ENCODE results near the gene SCYGR4. TPM values are rescaled to one million over a fixed set of nuclear protein-coding genes. Genes with fewer than 3 reads are reported as not detected.
"Not testable (repeated sequence)": the region's sequence is repeated elsewhere in the genome, so short reads cannot be mapped to it uniquely, and the experiment has no call there.

The SCYGR4 gene
- total and polyA plus RNA-seq, 5 donors from 2014 or later: not detected

DNA sequence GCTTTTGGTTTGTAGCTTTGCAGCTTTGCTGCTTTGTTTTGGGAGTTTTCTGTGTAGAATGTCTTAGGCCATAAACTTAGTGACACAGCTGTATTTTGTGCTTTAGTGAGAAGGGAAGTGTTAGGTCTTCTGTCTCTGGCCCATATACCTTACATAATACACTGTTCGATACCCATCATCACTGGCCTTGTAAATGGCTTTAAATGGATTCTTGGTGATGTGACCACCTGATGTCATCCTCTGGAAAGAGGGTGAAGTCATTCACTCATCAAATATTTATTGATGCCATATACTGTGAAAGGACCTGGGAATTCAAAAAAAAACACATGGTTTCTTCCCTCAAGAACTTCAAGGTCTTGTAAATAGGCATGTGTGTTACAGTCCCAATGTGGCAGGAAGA, 37.5 kb upstream of the SCYGR4 start:
- ATAC-seq (ENCODE audit: low read depth in 2 of 2): no peak
- Histone ChIP-seq H3K4me1 (ENCODE audit: control insufficient read depth, insufficient read depth, low read length, poor library complexity, severe bottlenecking) (no peaks in the 10 kb centered on the region), H3K36me3 (ENCODE audit: control insufficient read depth, insufficient read depth, low read length) (peaks cover 2% of the 10 kb centered on the region), H3K9me3 (ENCODE audit: control insufficient read depth in 2 of 2, low read length in 2 of 2) (peaks cover 13 to 21% of the 10 kb centered on the region in 2 experiments), H3K27me3 (ENCODE audit: control insufficient read depth, insufficient read depth, low read length) (peaks cover 13% of the 10 kb centered on the region), H3K4me3 (ENCODE audit: low read depth, low read length) (no peak overlapping the region), H3K27ac (ENCODE audit: insufficient read depth, low read length, poor library complexity, severe bottlenecking) (no peak overlapping the region)
- Mint-ChIP-seq H3K36me3 (peaks cover 9% of the 10 kb centered on the region), H3K27ac (no peak overlapping the region), H3K9me3 (peaks cover 0 to 16% (median 6%) of the 10 kb centered on the region in 7 donors), H3K27me3 (peaks cover 36% of the 10 kb centered on the region), H3K4me3 (no peak overlapping the region), H3K4me1 (no peaks in the 10 kb centered on the region)
- DNase-seq: no peak

DNA sequence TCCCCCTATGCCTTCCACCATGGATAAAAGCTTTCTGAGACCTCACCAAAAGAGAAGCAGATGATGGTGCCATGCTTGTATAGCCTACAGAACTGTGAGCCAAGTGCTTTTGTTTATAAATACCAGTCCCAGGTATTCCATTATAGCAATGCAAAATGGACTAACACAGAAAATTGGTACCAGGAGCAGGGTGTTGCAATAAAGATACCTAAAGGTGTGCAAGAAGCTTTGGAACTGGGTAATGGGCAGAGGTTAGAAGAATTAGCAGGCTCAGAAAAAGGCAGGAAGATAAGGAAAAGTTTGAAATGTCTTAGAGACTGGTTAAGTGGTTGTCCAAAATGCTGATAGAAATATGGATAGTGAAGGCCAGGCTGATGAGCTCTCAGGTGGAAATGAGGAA, 34.9 kb upstream of the SCYGR4 start:
- H3K4me3 ChIP-seq (ENCODE audit: low read depth, low read length): no peak overlapping the region
- H3K27me3 ChIP-seq (ENCODE audit: control insufficient read depth, insufficient read depth, low read length): peaks cover 8% of the 10 kb centered on the region
- H3K4me1 ChIP-seq (ENCODE audit: control insufficient read depth, insufficient read depth, low read length, poor library complexity, severe bottlenecking): no peaks in the 10 kb centered on the region
- H3K27ac Mint-ChIP-seq: no peak overlapping the region
- no peak overlapping the region for H3K4me3 Mint-ChIP-seq
- ATAC-seq (ENCODE audit: low read depth in 2 of 2): no peak
- peaks cover 37% of the 10 kb centered on the region for H3K27me3 Mint-ChIP-seq
- peaks cover 9% of the 10 kb centered on the region for H3K36me3 Mint-ChIP-seq
- H3K9me3 ChIP-seq (ENCODE audit: control insufficient read depth in 2 of 2, low read length in 2 of 2): peaks cover 13 to 21% of the 10 kb centered on the region in 2 experiments
- DNase-seq: no peak
- H3K27ac ChIP-seq (ENCODE audit: insufficient read depth, low read length, poor library complexity, severe bottlenecking): no peak overlapping the region
- peaks cover 0 to 16% (median 6%) of the 10 kb centered on the region in 7 donors for H3K9me3 Mint-ChIP-seq
- no peaks in the 10 kb centered on the region for H3K4me1 Mint-ChIP-seq
- peaks cover 2% of the 10 kb centered on the region for H3K36me3 ChIP-seq (ENCODE audit: control insufficient read depth, insufficient read depth, low read length)

DNA sequence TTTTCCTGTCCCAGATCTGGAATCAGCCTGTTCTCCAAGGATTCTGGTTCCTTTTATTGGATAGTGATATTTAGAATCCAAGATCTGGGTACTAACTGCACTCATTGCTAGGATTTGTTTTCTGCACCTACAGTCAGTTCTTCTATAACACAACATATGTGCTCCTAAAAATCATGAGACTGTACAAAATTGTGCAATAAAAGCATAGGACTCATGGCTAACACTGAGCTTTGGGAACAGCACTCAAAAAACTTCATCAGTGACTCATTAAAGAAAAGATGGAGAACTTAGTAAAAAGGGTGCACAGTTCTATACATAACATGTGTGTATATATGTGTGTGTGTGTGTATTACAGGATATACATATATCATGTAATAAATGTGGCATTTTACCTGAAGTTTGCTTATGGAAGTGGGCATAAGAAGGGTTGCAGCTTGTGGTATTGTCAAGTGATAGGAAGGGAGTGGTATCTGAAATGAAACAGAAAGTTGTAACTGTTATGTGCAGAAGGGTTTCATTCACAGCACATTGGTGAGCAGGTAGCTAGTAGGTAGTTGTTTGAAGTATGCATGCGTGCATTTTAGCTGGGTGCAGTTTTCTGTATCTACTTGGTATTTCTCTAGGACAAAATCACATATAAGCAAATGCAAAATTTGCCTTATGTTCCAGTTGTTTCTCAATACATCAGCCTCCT, 24.5 kb upstream of the SCYGR4 start:
- H3K4me3 ChIP-seq (ENCODE audit: low read depth, low read length): no peak overlapping the region
- peak in 1 of 3 donors; percentile 54 for DNase-seq
- Mint-ChIP-seq H3K27me3 (peaks cover 28% of the 10 kb centered on the region), H3K36me3 (peaks cover 3% of the 10 kb centered on the region), H3K27ac (no peak overlapping the region), H3K4me1 (no peaks in the 10 kb centered on the region), H3K9me3 (peaks cover 0 to 5% (median 2%) of the 10 kb centered on the region in 7 donors), H3K4me3 (no peak overlapping the region)
- no peaks in the 10 kb centered on the region for H3K36me3 ChIP-seq (ENCODE audit: control insufficient read depth, insufficient read depth, low read length)
- peaks cover 5% of the 10 kb centered on the region for H3K27me3 ChIP-seq (ENCODE audit: control insufficient read depth, insufficient read depth, low read length)
- H3K4me1 ChIP-seq (ENCODE audit: control insufficient read depth, insufficient read depth, low read length, poor library complexity, severe bottlenecking): no peaks in the 10 kb centered on the region
- no peak for ATAC-seq (ENCODE audit: low read depth in 2 of 2)
- H3K9me3 ChIP-seq (ENCODE audit: control insufficient read depth in 2 of 2, low read length in 2 of 2): no peaks in the 10 kb centered on the region
- H3K27ac ChIP-seq (ENCODE audit: insufficient read depth, low read length, poor library complexity, severe bottlenecking): no peak overlapping the region

DNA sequence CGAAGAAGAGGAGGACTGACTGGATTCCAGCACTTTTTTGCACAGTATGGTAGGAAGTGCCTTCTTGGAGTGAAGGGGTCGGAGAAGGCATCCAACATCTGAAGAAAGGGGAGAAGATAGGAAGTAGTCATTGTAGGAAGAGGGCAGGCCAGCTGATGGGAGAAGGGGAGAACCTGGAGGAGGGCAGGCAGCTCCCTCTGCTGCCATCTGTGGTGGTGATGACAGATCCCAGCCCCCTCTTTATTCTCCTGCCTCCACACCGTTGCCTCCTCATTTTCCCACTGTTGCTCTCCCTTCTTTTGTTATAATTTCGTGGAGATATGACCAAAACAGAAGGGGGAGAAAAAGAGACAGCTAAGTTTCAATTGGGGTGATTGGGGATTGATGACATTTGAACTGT, 21.5 kb upstream of the SCYGR4 start:
- Histone ChIP-seq H3K4me1 (ENCODE audit: control insufficient read depth, insufficient read depth, low read length, poor library complexity, severe bottlenecking) (no peaks in the 10 kb centered on the region), H3K27me3 (ENCODE audit: control insufficient read depth, insufficient read depth, low read length) (peaks cover 2% of the 10 kb centered on the region), H3K4me3 (ENCODE audit: low read depth, low read length) (no peak overlapping the region), H3K27ac (ENCODE audit: insufficient read depth, low read length, poor library complexity, severe bottlenecking) (no peak overlapping the region), H3K9me3 (ENCODE audit: control insufficient read depth in 2 of 2, low read length in 2 of 2) (no peaks in the 10 kb centered on the region), H3K36me3 (ENCODE audit: control insufficient read depth, insufficient read depth, low read length) (no peaks in the 10 kb centered on the region)
- H3K9me3 Mint-ChIP-seq: peaks cover 0 to 3% (median 1%) of the 10 kb centered on the region in 7 donors
- DNase-seq (no peak), ATAC-seq (ENCODE audit: low read depth in 2 of 2) (no peak)
- H3K36me3 Mint-ChIP-seq: peaks cover 3% of the 10 kb centered on the region
- H3K4me3 Mint-ChIP-seq: no peak overlapping the region
- H3K27me3 Mint-ChIP-seq: peaks cover 23% of the 10 kb centered on the region
- no peaks in the 10 kb centered on the region for H3K4me1 Mint-ChIP-seq
- no peak overlapping the region for H3K27ac Mint-ChIP-seq

DNA sequence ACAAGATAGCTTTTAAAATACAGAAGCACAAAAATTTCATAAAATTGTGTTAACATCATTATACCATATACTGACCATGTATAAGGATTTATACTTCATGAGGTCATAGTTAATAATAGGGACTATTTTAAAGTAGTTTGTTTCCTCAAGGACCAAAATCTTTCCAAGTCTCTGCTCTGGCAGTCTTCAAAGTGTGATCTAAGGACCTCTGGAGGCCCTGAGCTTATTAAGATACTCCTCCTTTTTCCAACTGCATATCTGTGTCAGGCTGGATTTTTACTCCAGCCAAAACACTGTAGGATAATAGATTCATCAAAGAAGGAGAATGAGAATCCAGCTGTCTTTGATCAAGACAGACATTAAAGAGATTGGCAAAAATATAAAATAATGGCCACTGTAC, 20.3 kb upstream of the SCYGR4 start:
- Histone ChIP-seq H3K27ac (ENCODE audit: insufficient read depth, low read length, poor library complexity, severe bottlenecking) (no peak overlapping the region), H3K27me3 (ENCODE audit: control insufficient read depth, insufficient read depth, low read length) (peaks cover 2% of the 10 kb centered on the region), H3K36me3 (ENCODE audit: control insufficient read depth, insufficient read depth, low read length) (no peaks in the 10 kb centered on the region), H3K9me3 (ENCODE audit: control insufficient read depth in 2 of 2, low read length in 2 of 2) (no peaks in the 10 kb centered on the region), H3K4me1 (ENCODE audit: control insufficient read depth, insufficient read depth, low read length, poor library complexity, severe bottlenecking) (no peaks in the 10 kb centered on the region), H3K4me3 (ENCODE audit: low read depth, low read length) (no peak overlapping the region)
- Mint-ChIP-seq H3K4me3 (no peak overlapping the region), H3K36me3 (peaks cover 3% of the 10 kb centered on the region), H3K27ac (no peak overlapping the region), H3K27me3 (peaks cover 23% of the 10 kb centered on the region), H3K9me3 (peaks cover 0 to 3% (median 0%) of the 10 kb centered on the region in 7 donors), H3K4me1 (no peaks in the 10 kb centered on the region)
- ATAC-seq (ENCODE audit: low read depth in 2 of 2) (no peak), DNase-seq (no peak)

DNA sequence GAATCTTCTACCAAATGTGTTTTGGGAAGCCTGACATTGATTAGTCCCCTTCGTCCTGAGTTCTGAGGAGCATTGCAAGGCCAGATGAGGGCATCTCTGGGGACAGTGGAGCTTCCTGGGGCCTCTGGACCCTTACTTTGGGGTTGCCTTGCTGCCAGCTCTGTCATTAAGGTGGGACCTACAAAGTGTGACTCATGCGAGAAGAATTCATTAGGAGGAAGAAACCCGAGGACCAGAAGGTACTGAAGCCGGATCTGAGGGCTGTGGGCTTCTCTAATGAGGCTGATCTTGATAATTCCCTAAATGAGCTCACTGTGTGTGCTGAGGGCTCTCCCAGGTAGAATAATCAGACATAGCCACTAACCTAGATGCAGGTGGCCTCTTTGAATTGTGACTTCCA, 19.3 kb upstream of the SCYGR4 start:
- peaks cover 19% of the 10 kb centered on the region for H3K27me3 Mint-ChIP-seq

DNA sequence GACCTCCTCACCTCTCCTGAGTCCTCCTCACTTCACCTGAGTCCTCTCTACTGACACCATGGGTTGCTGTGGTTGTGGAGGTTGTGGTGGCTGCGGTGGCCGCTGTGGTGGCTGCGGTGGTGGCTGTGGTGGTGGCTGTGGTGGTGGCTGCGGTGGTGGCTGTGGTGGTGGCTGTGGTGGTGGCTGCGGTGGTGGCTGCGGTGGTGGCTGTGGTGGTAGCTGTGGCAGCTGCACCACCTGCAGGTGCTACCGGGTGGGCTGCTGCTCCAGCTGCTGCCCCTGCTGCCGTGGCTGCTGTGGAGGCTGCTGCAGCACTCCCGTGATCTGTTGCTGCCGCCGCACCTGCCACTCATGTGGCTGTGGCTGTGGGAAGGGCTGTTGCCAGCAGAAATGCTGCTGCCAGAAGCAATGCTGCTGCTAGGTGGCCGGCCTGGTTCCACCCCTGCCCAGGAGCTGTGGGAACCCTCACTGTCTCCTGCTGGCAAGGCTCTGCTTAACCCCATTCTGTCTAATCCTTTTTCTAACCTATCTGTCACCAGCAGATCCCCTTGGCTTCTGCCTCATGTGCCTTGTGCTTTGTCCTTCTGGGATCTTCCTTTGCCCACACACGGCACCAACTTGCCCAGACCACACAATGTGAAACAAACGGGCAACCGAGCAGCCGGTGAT, 18.3 kb upstream of the SCYGR4 start, which contains the start of gene SCYGR2:
Gene SCYGR2 (plus strand): TSS at position 59 of the 669 bp plus-strand sequence. CDS start 0 bp downstream, at position 59.
- peaks cover 17% of the 10 kb centered on the region for H3K27me3 Mint-ChIP-seq
- not testable (repeated sequence) for H3K4me1 ChIP-seq (ENCODE audit: control insufficient read depth, insufficient read depth, low read length, poor library complexity, severe bottlenecking); H3K9me3 ChIP-seq (ENCODE audit: control insufficient read depth in 2 of 2, low read length in 2 of 2); H3K27ac Mint-ChIP-seq; H3K27me3 ChIP-seq (ENCODE audit: control insufficient read depth, insufficient read depth, low read length); H3K27ac ChIP-seq (ENCODE audit: insufficient read depth, low read length, poor library complexity, severe bottlenecking); H3K9me3 Mint-ChIP-seq; ATAC-seq (ENCODE audit: low read depth in 2 of 2); H3K36me3 Mint-ChIP-seq; H3K4me3 ChIP-seq (ENCODE audit: low read depth, low read length); H3K4me1 Mint-ChIP-seq; H3K4me3 Mint-ChIP-seq; H3K36me3 ChIP-seq (ENCODE audit: control insufficient read depth, insufficient read depth, low read length); DNase-seq

More for the DNA sequence above, 19.3 kb upstream of the SCYGR4 start:
- Histone ChIP-seq H3K36me3 (ENCODE audit: control insufficient read depth, insufficient read depth, low read length) (no peaks in the 10 kb centered on the region), H3K27me3 (ENCODE audit: control insufficient read depth, insufficient read depth, low read length) (peaks cover 2% of the 10 kb centered on the region), H3K4me3 (ENCODE audit: low read depth, low read length) (no peak overlapping the region), H3K4me1 (ENCODE audit: control insufficient read depth, insufficient read depth, low read length, poor library complexity, severe bottlenecking) (no peaks in the 10 kb centered on the region), H3K27ac (ENCODE audit: insufficient read depth, low read length, poor library complexity, severe bottlenecking) (no peak overlapping the region), H3K9me3 (ENCODE audit: control insufficient read depth in 2 of 2, low read length in 2 of 2) (no peaks in the 10 kb centered on the region)
- no peak for ATAC-seq (ENCODE audit: low read depth in 2 of 2)
- Mint-ChIP-seq H3K9me3 (peaks cover 0 to 5% (median 0%) of the 10 kb centered on the region in 7 donors), H3K36me3 (peaks cover 3% of the 10 kb centered on the region), H3K4me1 (no peaks in the 10 kb centered on the region), H3K27ac (no peak overlapping the region), H3K4me3 (no peak overlapping the region)
- no peak for DNase-seq

Data from CD4-positive, CD25-positive, alpha-beta regulatory T cell (primary cell).